B cell (primary cell): Measurements from ENCODE around the gene LMO7. TPM values are rescaled to one million over a fixed set of nuclear protein-coding genes. Genes with fewer than 3 reads are reported as not detected.

Experiments used
- ATAC-seq: fragments of 200-7000 bp; cut with Tn5 transposase; one replicate; pipeline ENCODE4 v1.10.0; 2021; ENCODE audit warnings: low read depth, mild to moderate bottlenecking, moderate number of reproducible peaks, moderate library complexity
- CTCF ChIA-PET: fragments of 350-600 bp; sonication (Branson Sonifier 250); formaldehyde crosslinking; loops from one replicate; lab custom pipeline; 2021; ENCODE audit warnings: antibody characterized with exemption, inconsistent platforms; lab: Charles Lee
- POLR2A ChIA-PET: fragments of 350-600 bp; sonication (Branson Sonifier 250); formaldehyde crosslinking; loops from one replicate; lab custom pipeline; 2021; ENCODE audit warnings: antibody characterized with exemption; lab: Charles Lee
- DNase-seq: peaks from one replicate; pipeline ENCODE4 v3.0.0; 2013
- H2AFZ ChIP-seq: 2 replicates; pipeline ENCODE4 v1.6.1; 2012; ENCODE audit warnings: mild to moderate bottlenecking, low read depth, low read length; ENCODE audit not compliant: insufficient read depth, poor library complexity, severe bottlenecking
- H3K27ac ChIP-seq, 2 donors: 1 replicate in 1 of 2; 2 replicates in 1 of 2; pipeline ENCODE4 v1.5.1; 2012 to 2013; ENCODE audit warnings: low read length in 2 of 2, mild to moderate bottlenecking in 2 of 2, moderate library complexity in 1 of 2
- H3K27me3 ChIP-seq, 4 experiments: fragments of 200-600 bp in 1 of 4; sonication (generic) in 1 of 4; replicated peaks in 1 of 4; 1 replicate in 2 of 4; 2 replicates in 2 of 4; pipeline versions ENCODE4 v1.6.1 to v1.7.0; 2013 to 2016; ENCODE audit warnings: low read length in 3 of 4, mild to moderate bottlenecking in 2 of 4, mixed read lengths in 1 of 4, moderate library complexity in 1 of 4; ENCODE audit not compliant: insufficient read depth in 4 of 4, control insufficient read depth in 3 of 4; ENCODE audit errors: control extremely low read depth in 1 of 4
- H3K36me3 ChIP-seq, 2 experiments: replicated peaks in 1 of 2; 1 replicate in 1 of 2; 2 replicates in 1 of 2; pipeline versions ENCODE4 v1.6.1 to v1.7.1; 2013; ENCODE audit warnings: low read length in 1 of 2; ENCODE audit not compliant: insufficient read depth in 2 of 2, control insufficient read depth in 1 of 2; ENCODE audit errors: control extremely low read depth in 1 of 2, extremely low read depth in 1 of 2
- H3K4me1 ChIP-seq, 2 donors: fragments of 200-600 bp in 1 of 2; sonication (generic) in 1 of 2; 1 replicate in 1 of 2; 2 replicates in 1 of 2; pipeline versions ENCODE4 v1.5.1 to v1.6.1; 2013 to 2017; ENCODE audit warnings: low read length in 2 of 2; ENCODE audit not compliant: control insufficient read depth in 2 of 2, insufficient read depth in 2 of 2
- H3K4me2 ChIP-seq: replicated peaks from 2 replicates; pipeline ENCODE3; 2012; ENCODE audit warnings: mild to moderate bottlenecking, low read depth, low read length; ENCODE audit not compliant: poor library complexity, severe bottlenecking
- H3K4me3 ChIP-seq, 5 experiments: fragments of 200-600 bp in 1 of 5; sonication (generic) in 1 of 5; 1 replicate in 3 of 5; 2 replicates in 2 of 5; pipeline versions ENCODE4 v1.5.1 to v1.7.0; 2011 to 2016; ENCODE audit warnings: low read length in 4 of 5, mild to moderate bottlenecking in 4 of 5, low read depth in 2 of 5, control low read depth in 1 of 5, moderate library complexity in 1 of 5; ENCODE audit not compliant: insufficient read depth in 1 of 5; ENCODE audit errors: control extremely low read depth in 1 of 5, extremely low read depth in 1 of 5
- H3K79me2 ChIP-seq: fragments of 200-600 bp; sonication (generic); one replicate; pipeline ENCODE4 v1.6.0; 2016; ENCODE audit warnings: low read length; ENCODE audit not compliant: control insufficient read depth, insufficient read depth
- H3K9ac ChIP-seq: fragments of 200-600 bp; sonication (generic); 2 replicates; pipeline ENCODE4 v1.6.1; 2017; ENCODE audit warnings: mild to moderate bottlenecking, low read length, moderate library complexity
- H3K9me3 ChIP-seq, 3 donors: one replicate each; pipeline versions ENCODE4 v1.6.1 to v1.7.1; 2013; ENCODE audit warnings: low read length in 2 of 3; ENCODE audit not compliant: control insufficient read depth in 2 of 3, insufficient read depth in 1 of 3; ENCODE audit errors: control extremely low read depth in 1 of 3
- H4K20me1 ChIP-seq: 2 replicates; pipeline ENCODE4 v1.6.0; 2012; ENCODE audit warnings: mild to moderate bottlenecking, low read length; ENCODE audit not compliant: insufficient read depth, control insufficient read depth, poor library complexity, severe bottlenecking
- H3K27ac Mint-ChIP-seq: one replicate; pipeline ENCODE4 v1.8.0; 2021; ENCODE audit warnings: mixed read lengths
- H3K27me3 Mint-ChIP-seq: one replicate; pipeline ENCODE4 v1.8.0; 2021; ENCODE audit warnings: mixed read lengths
- H3K4me1 Mint-ChIP-seq: one replicate; pipeline ENCODE4 v1.8.0; 2021; ENCODE audit warnings: mixed read lengths
- H3K4me3 Mint-ChIP-seq: one replicate; pipeline ENCODE4 v1.8.0; 2021; ENCODE audit warnings: mixed read lengths
- H3K9me3 Mint-ChIP-seq: one replicate; pipeline ENCODE4 v1.8.0; 2022; ENCODE audit warnings: mixed read lengths; ENCODE audit not compliant: insufficient read depth
- CTCF ChIP-seq: fragments of 200-600 bp; IDR thresholded peaks from one replicate; pipeline ENCODE4 v1.8.0; 2022; ENCODE audit warnings: antibody characterized with exemption, mild to moderate bottlenecking
- EZH2 ChIP-seq: IDR thresholded peaks from 2 replicates; pipeline ENCODE4 v1.6.1; 2012; ENCODE audit warnings: borderline replicate concordance, low read depth, mild to moderate bottlenecking, moderate library complexity, low read length; ENCODE audit not compliant: insufficient read depth, poor library complexity, severe bottlenecking
- WGBS: methylation state at CpG from one replicate; pipeline ENCODE4 v1.1.5; 2013; ENCODE audit warnings: missing lambda C conversion rate; ENCODE audit not compliant: insufficient coverage; 5-methylcytosine and 5-hydroxymethylcytosine counted together
- intact Hi-C: fragments of 100-400 bp; cut with micrococcal nuclease; formaldehyde crosslinking; loops from one replicate; pipeline ENCODE4 v1.10.0; 2022
- polyA plus RNA-seq: library from polyadenylated mRNA; depleted of rRNA; stranded (reverse); fragments of >200 nt; gene quantifications from 2 replicates; pipeline ENCODE4 v1.2.3, GENCODE V29; 2012
- total RNA-seq, 2 donors: library from RNA; stranded (reverse); fragments of 120-200 nt in 1 of 2; gene quantifications; 1 replicate in 1 of 2; 2 replicates in 1 of 2; pipeline versions ENCODE4 v1.2.3 to v1.2.4, GENCODE V29; 2013 to 2022

LMO7 gene
- total and polyA plus RNA-seq, 2 donors (not counting 1 experiment from before 2014, with no cell fraction given) = 7.8 to 17.4 TPM

DNA sequence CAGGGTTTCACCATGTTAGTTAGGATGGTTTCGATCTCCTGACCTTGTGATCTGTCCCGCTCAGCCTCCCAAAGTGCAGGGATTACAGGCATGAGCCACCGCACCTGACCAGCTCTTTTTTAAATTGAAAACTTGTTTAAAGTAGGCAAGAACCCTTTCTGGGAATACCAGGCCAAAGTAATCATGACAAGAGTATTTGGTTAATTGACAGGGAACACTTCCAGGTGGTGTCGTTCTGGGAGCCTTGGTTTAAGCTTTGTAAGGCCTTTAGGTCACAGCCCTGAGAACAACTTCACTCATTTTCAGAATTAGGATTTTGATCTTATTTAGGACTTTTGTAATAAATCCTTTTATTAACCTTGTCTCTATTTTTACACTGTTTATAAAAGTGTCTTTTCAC is 115.2 kb downstream of the LMO7 start:
- H3K27me3 Mint-ChIP-seq = no peaks in the 10 kb centered on the region
- Histone ChIP-seq H3K4me3 (no peak overlapping the region), H3K27ac (no peak overlapping the region), H3K9me3 (peaks cover 0 to 3% (median 3%) of the 10 kb centered on the region in 3 donors), H3K36me3 (no peaks in the 10 kb centered on the region), H3K9ac (no peak overlapping the region), H4K20me1 (no peaks in the 10 kb centered on the region), H3K79me2 (no peaks in the 10 kb centered on the region), H3K4me2 (no peak overlapping the region), H3K27me3 (no peaks in the 10 kb centered on the region), H3K4me1 (no peaks in the 10 kb centered on the region), H2AFZ (no peak overlapping the region)
- TF ChIP-seq EZH2 = no peak
- TF ChIP-seq CTCF = no peak
- peaks cover 14% of the 10 kb centered on the region for H3K9me3 Mint-ChIP-seq
- 100% methylated on average over 3 of the region's 4 CpGs for WGBS
- no peak overlapping the region for H3K27ac Mint-ChIP-seq
- intact Hi-C loops = no loop called here
- DNase-seq (no peak), ATAC-seq (no peak)
- H3K4me3 Mint-ChIP-seq = no peak overlapping the region
- no peaks in the 10 kb centered on the region for H3K4me1 Mint-ChIP-seq
- ChIA-PET POLR2A (no interaction called here), CTCF (interaction anchor here (1.1 kb wide), 1 partner anchor 9 kb away, joined by 3 read pairs; no protein-coding TSS in a partner anchor)

DNA sequence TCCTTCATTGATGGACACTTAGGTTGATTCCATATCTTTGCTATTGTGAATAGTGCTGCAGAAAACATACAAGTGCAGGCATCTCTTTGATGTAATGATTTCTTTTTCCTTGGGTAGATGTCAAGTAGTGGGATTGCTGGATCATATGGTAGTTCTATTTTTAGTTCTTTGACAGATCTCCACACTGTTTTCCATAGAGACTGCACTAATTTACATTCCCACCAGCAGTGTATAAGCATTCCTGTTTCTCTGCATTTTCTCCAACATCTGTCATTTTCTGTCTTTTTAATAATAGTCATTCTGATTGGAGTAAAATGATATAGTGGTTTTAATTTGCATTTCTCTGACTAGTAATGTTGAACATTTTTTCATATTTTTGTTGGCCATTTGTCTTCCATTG is 116.7 kb downstream of the LMO7 start:
- ChIA-PET POLR2A (no interaction called here), CTCF (no interaction called here)
- no peaks in the 10 kb centered on the region for H3K27me3 Mint-ChIP-seq
- no peaks in the 10 kb centered on the region for H3K4me1 Mint-ChIP-seq
- peaks cover 14% of the 10 kb centered on the region for H3K9me3 Mint-ChIP-seq
- no peaks in the 10 kb centered on the region for H3K36me3 ChIP-seq
- ATAC-seq (no peak), DNase-seq (no peak)
- H3K4me3 Mint-ChIP-seq = no peak overlapping the region
- H2AFZ ChIP-seq = no peak overlapping the region
- no peak overlapping the region for H3K27ac ChIP-seq
- peaks cover 0 to 3% (median 3%) of the 10 kb centered on the region in 3 donors for H3K9me3 ChIP-seq
- H3K27ac Mint-ChIP-seq = no peak overlapping the region
- TF ChIP-seq CTCF = no peak
- TF ChIP-seq EZH2 = no peak
- H3K79me2 ChIP-seq = no peaks in the 10 kb centered on the region
- intact Hi-C loops = no loop called here
- no peaks in the 10 kb centered on the region for H3K27me3 ChIP-seq
- no peaks in the 10 kb centered on the region for H4K20me1 ChIP-seq
- H3K4me3 ChIP-seq = no peak overlapping the region
- no peaks in the 10 kb centered on the region for H3K4me1 ChIP-seq
- H3K4me2 ChIP-seq = no peak overlapping the region
- H3K9ac ChIP-seq = no peak overlapping the region
